CD4-positive, alpha-beta T cell treated with Interleukin-17A for 4 hours (primary cell): ENCODE data around the gene ARHGAP4.

Source experiments
- DNase-seq: peaks from one replicate; pipeline ENCODE4 v3.0.0-alpha.2; 2020; ENCODE audit warnings: mixed read lengths

The ARHGAP4 gene

GRCh38 chrX:153877571-153878261 lies 48.3 kb downstream of the ARHGAP4 start:
- DNase-seq = no peak

DNA sequence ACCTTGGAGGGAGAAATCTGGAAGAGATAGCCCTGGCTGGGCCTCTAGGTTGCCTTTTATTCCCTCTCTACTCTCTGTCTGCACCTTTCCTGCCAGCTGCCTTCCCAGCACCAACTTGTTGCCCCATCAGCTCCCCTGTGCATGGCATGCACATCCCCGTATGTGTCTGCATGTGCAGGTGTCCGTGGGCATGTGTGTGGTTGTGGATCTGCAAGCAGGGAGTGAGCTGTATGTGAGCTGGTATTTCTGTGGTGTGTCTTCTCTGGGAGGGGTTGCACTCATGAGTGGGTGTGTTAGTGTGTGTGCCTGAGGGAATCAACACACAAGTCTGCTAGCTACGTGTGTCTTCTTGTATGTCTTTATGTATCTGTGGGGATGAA lies 50.0 kb downstream of the ARHGAP4 start:
- no peak for DNase-seq

GRCh38 chrX:153875391-153876111 lies 50.5 kb downstream of the ARHGAP4 start:
- peak; percentile 75 for DNase-seq

DNA sequence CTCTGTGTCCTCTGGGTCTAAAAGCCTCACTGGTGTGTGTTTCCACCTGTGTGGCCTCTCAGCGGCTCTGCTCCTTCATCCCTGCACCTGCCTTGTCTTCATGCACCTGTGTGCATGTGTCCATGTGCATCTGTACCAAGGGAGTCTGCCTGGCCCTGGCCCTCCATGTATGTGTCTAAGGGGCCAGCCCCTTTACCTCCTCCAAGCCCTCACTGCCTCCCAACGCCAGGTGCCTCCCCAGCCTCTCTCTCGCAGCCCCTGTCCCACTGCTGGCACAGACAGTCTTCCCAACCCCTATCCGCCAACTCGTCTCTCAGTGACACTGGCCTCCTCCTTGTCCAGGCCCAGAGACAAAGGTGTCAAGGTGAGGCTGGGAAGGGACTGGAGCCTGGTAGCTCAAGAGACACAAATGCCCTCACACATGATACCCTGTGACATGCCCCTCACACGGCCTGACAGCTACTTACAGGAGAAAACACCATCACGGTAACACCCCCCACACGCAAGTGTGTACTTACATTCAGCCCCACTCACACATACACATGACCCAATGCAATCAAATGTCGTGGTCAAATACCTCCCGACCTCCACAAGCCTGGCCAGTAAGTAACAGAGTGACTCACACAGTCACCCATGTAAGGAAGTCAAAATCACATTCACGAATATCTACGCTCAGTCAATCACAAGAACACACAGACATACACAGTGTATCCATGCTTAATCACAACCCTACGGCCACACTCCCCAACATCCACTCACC lies 51.5 kb downstream of the ARHGAP4 start:
- no peak for DNase-seq

- DNase-seq = no peak
Observed at GRCh38 chrX:153874085-153874365, 52.0 kb downstream of the ARHGAP4 start.

GRCh38 chrX:153873282-153874084 lies 52.6 kb downstream of the ARHGAP4 start:
- DNase-seq = no peak

GRCh38 chrX:153871946-153872878 lies 53.9 kb downstream of the ARHGAP4 start:
- no peak for DNase-seq

DNA sequence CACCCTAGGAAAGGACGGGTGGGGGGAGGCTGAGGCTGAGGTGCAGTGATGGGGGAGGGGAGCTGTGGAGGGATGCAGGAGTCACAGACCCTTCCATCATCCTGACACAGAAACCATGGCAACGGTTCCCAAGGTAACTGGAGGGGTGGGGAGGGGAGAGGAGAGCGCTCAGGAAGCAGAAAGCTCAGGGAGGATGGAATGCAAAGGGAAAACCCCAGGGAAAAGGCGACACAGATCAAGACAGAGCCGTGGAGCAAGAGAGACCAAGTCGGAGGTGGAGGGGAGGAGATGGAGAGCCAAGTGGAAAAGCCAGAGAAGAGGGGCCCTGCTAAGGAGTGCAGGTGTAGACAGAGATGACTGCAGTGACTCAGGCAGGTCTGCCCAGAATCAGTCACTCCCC lies 54.6 kb downstream of the ARHGAP4 start:
- no peak for DNase-seq

DNA sequence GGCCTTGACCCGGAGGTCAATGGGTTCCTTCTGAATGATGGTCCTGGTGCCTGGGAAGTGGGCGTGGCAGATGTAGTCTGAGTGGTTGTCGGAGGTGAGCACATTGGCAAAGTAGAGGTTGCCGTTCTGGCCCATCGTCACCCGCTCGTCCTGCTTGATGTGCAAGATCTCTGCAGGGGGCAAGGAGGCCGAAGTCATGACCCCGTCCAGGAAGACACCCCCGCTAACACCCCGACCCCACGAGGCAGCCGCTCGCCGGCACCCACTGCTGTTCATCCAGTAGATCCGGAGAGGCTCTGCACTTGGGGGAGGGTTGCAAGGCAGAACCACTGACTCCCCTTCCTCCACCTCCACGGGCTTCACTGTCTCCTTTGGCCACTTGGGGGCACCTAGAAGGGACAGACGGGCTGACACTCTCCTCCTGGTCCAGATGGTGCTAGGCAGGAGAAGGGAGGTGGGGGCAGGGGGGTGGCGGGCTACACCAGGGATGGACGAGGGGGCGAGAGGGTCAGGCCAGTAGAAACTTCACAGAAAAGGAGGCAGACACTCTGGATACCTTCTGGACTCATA lies 55.2 kb downstream of the ARHGAP4 start:
- peak; percentile 1 for DNase-seq

- DNase-seq = peak; percentile 2
Observed at GRCh38 chrX:153870288-153870690, 55.8 kb downstream of the ARHGAP4 start.

DNA sequence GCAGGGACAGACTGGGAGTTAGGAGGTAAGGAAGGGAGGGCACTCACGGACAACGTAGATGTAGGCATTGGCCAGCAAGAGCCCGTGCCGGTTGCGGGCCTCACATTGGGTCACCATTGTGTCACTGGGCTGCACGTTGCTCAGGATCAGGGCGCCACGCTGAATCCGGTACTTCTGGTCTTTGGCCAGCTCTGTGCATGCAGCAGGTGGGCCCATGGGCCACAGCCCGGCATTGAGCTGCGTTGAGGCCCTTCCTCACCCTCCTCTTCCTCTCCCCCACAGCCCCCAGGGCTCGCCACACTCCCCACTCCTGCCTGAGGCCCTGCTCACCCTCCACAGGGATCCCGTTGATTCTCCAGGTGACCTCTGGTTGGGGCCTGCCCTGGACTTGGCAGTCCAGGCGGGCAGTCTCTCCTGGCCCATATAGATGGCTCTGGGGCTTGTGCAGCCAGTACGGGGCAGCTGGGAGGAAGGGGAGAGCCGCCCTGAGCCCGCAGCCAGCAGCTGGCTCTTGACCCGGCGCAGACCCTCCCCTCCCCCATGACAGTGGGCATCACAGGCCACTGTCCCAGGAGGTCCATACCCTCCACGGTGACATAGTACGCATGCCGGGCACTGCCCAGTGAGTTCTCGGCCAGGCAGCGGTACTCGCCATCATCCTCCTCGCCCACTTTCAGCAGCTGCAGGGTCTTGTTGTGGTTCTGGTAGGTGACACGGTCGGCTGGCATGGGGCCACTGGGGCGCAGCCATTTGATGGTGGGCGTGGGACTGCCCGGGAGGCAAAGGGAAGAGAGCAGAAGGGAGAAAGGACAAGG lies 56.4 kb downstream of the ARHGAP4 start:
- DNase-seq = peak; percentile 1

DNA sequence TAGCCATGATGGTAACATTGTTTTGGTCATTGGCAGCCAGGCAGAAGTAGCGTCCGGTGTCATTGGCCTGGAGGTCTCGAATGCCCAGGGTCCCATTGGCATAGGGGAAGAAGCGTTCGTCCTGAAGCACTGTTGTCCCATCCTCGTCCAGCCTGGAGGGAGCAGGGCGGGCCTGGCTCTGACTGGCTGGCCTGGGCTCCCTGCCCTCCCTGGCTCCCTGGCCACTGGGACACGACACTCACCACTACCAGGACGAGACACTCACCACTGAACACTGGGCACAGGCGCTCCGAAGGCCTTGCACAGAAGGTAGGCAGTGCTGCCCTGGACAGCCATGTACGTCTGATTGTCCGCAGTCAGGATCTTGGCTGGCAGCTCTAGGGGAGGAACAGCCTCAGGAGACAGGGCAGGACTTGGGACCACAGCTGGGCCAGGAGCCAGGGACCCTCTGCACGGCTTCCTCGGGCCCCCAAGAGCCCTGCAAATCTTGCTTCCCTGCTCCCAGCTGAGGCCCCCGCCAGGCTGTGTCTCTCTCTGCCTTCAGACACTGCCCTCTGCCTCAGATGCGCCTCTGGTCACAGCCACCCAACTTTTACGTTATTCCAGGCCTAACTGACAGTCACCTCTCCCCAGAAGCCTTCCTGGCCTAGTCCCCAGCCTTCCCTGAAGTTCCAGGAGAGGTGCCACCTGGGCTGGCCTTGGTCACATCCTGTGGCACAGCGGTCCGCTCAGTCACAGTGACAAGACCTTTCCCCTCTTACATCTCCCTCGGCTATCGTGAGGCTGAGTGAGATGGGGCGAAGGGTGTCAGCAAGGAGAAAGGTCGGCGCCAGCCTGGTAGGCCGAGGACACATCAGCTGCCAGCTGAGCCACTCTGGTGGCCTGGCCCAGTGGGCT lies 57.2 kb downstream of the ARHGAP4 start:
- no peak for DNase-seq

DNA sequence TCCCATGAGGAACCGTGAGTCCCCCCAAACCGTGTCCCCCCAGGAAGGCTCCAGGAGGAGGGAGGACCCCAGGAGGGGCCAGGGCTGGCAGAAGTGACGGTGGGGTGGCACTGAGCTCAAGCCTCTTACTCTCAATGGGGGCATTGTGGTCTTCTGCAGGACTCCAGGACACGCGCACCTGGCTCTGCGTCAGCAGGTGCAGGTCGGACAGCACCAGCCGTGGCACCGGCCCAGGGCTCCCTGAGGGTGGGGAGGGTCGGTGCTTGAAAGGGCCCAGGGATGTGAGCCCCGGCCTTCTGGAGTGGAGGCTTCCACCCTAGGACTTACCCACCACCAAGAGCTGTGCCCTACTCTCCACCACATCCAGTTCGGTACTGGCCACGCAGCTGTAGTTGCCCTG lies 58.4 kb downstream of the ARHGAP4 start:
- no peak for DNase-seq

GRCh38 chrX:153867139-153867538 lies 58.9 kb downstream of the ARHGAP4 start:
- DNase-seq = no peak

- no peak for DNase-seq
Observed at GRCh38 chrX:153866302-153867019, 59.6 kb downstream of the ARHGAP4 start.

DNA sequence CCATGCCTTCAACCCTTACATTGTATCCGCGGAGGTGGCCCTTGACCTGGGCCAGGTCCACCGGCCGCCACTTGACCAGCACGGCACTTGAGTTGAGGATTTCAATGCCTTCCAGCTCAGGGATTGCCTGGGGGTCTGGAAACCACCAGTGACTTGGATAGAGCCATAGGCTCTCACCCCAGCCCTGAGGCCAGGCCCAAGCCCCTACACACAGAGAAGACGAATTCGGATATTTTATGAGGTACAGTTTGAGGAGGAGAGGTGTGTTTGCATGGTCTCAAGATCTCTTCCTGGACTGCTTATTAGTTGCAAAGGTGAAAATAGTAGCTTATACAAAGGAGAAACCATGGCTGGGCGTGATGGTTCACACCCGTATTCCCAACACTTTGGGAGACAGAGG lies 60.4 kb downstream of the ARHGAP4 start:
- no peak for DNase-seq

GRCh38 chrX:153865321-153865580 lies 60.8 kb downstream of the ARHGAP4 start:
- no peak for DNase-seq

GRCh38 chrX:153864561-153865320 lies 61.3 kb downstream of the ARHGAP4 start:
- peak; percentile 1 for DNase-seq

GRCh38 chrX:153864101-153864500 lies 62.0 kb downstream of the ARHGAP4 start:
- DNase-seq = no peak
